ENCODE results near the gene CFC1. TPM values are rescaled to one million over a fixed set of nuclear protein-coding genes. Genes with fewer than 3 reads are reported as not detected.
"Not testable (repeated sequence)": the region's sequence is repeated elsewhere in the genome, so short reads cannot be mapped to it uniquely, and the experiment has no call there.

The CFC1 gene
- not detected in 2 replicates for total RNA-seq
- not detected for polyA plus RNA-seq (2012)

- not testable (repeated sequence) for DNase-seq (ENCODE audit: low read depth)
These were observed at the start of gene CFC1 for GRCh38 chr2:130599393-130599792. Gene CFC1, minus strand, starts transcription at chr2:130599575. Its CDS starts 288 bp downstream, at chr2:130599287.

GRCh38 chr2:130641688-130642087 is 42.3 kb upstream of the CFC1 start:
- not testable (repeated sequence) for DNase-seq (ENCODE audit: low read depth)

- not testable (repeated sequence) for DNase-seq (ENCODE audit: low read depth)
These were observed 39.6 kb upstream of the CFC1 start for GRCh38 chr2:130638973-130639372.

- not testable (repeated sequence) for DNase-seq (ENCODE audit: low read depth)
These were observed 29.6 kb upstream of the CFC1 start for GRCh38 chr2:130628784-130629475.

GRCh38 chr2:130611140-130611539 is 11.8 kb upstream of the CFC1 start, which contains the start of gene POTEJ:
Gene POTEJ, plus strand, starts transcription at chr2:130611440. Its CDS starts 93 bp downstream, at chr2:130611533.
- not testable (repeated sequence) for DNase-seq (ENCODE audit: low read depth)

GRCh38 chr2:130610486-130610885 is 11.1 kb upstream of the CFC1 start:
- not testable (repeated sequence) for DNase-seq (ENCODE audit: low read depth)

GRCh38 chr2:130609002-130609920 is 9.9 kb upstream of the CFC1 start:
- DNase-seq (ENCODE audit: low read depth) = not testable (repeated sequence)

GRCh38 chr2:130608276-130609001 is 9.1 kb upstream of the CFC1 start:
- not testable (repeated sequence) for DNase-seq (ENCODE audit: low read depth)

GRCh38 chr2:130601648-130602302 is 2.4 kb upstream of the CFC1 start:
- DNase-seq (ENCODE audit: low read depth) = not testable (repeated sequence)

GRCh38 chr2:130599926-130600325 is 551 bp upstream of the CFC1 start:
- DNase-seq (ENCODE audit: low read depth) = not testable (repeated sequence)

GRCh38 chr2:130598463-130598862 is 912 bp downstream of the CFC1 start:
- not testable (repeated sequence) for DNase-seq (ENCODE audit: low read depth)

GRCh38 chr2:130597994-130598393 is 1.4 kb downstream of the CFC1 start:
- not testable (repeated sequence) for DNase-seq (ENCODE audit: low read depth)

- DNase-seq (ENCODE audit: low read depth) = not testable (repeated sequence)
These were observed 2.6 kb downstream of the CFC1 start for GRCh38 chr2:130596757-130597156.

GRCh38 chr2:130594011-130594410 is 5.4 kb downstream of the CFC1 start:
- not testable (repeated sequence) for DNase-seq (ENCODE audit: low read depth)

- DNase-seq (ENCODE audit: low read depth) = not testable (repeated sequence)
These were observed 6.5 kb downstream of the CFC1 start for GRCh38 chr2:130592791-130593414.

- not testable (repeated sequence) for DNase-seq (ENCODE audit: low read depth)
These were observed 8.5 kb downstream of the CFC1 start for GRCh38 chr2:130590842-130591359.

- not testable (repeated sequence) for DNase-seq (ENCODE audit: low read depth)
These were observed 9.1 kb downstream of the CFC1 start for GRCh38 chr2:130590170-130590841.

GRCh38 chr2:130588688-130589458 is 10.5 kb downstream of the CFC1 start:
- DNase-seq (ENCODE audit: low read depth) = not testable (repeated sequence)
